ENCODE results near the gene BMP8A.
"Not testable (repeated sequence)": the region's sequence is repeated elsewhere in the genome, so short reads cannot be mapped to it uniquely, and the experiment has no call there.

The BMP8A gene

GRCh38 chr1:39494671-39495410 is 3.4 kb downstream of the BMP8A start:
- Histone ChIP-seq H3K4me1 (ENCODE audit: control insufficient read depth, insufficient read depth, low read length) (peaks cover 12% of the 10 kb centered on the region; the same call in 1 of the 2 replicates), H3K9me3 (ENCODE audit: control insufficient read depth, insufficient read depth, low read depth, low read length) (no peaks in the 10 kb centered on the region), H3K9ac (ENCODE audit: low read length) (no peak overlapping the region), H3K4me3 (ENCODE audit: low read depth, low read length) (no peak overlapping the region), H3K27ac (ENCODE audit: low read depth, low read length) (no peak overlapping the region), H3K27me3 (ENCODE audit: control insufficient read depth, insufficient read depth, low read length) (peaks cover 59% of the 10 kb centered on the region), H3K36me3 (ENCODE audit: control insufficient read depth, insufficient read depth, low read length) (no peaks in the 10 kb centered on the region)

GRCh38 chr1:39496520-39496919 is 5.1 kb downstream of the BMP8A start:
- H3K9ac ChIP-seq (ENCODE audit: low read length); H3K36me3 ChIP-seq (ENCODE audit: control insufficient read depth, insufficient read depth, low read length); H3K27ac ChIP-seq (ENCODE audit: low read depth, low read length); H3K4me1 ChIP-seq (ENCODE audit: control insufficient read depth, insufficient read depth, low read length); H3K9me3 ChIP-seq (ENCODE audit: control insufficient read depth, insufficient read depth, low read depth, low read length); H3K4me3 ChIP-seq (ENCODE audit: low read depth, low read length): not testable (repeated sequence)
- peaks cover 43% of the 10 kb centered on the region for H3K27me3 ChIP-seq (ENCODE audit: control insufficient read depth, insufficient read depth, low read length)

DNA sequence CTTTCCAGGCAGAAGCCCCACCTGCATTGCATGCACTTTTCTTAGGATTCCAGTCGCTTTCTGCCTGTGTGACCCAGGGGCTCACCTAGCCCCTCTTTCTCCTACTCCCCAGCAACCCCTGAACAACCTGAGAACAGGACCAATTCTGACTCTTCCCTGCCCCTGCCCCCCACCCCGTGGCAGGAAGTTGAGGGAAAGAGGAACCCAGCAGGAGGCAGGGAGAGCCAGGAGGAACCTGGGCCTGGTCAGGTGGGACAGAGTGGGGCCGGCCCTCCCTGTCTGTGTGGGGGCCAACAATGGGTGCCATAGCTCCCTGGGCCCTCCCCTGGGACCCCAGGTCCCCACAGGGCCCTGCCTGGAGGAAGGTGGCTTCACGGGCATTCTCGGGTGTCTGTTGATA is 6.1 kb downstream of the BMP8A start:
- no peaks in the 10 kb centered on the region for H3K36me3 ChIP-seq (ENCODE audit: control insufficient read depth, insufficient read depth, low read length)
- H3K9me3 ChIP-seq (ENCODE audit: control insufficient read depth, insufficient read depth, low read depth, low read length): no peaks in the 10 kb centered on the region
- H3K27ac ChIP-seq (ENCODE audit: low read depth, low read length): no peak overlapping the region
- H3K9ac ChIP-seq (ENCODE audit: low read length): no peak overlapping the region
- H3K4me3 ChIP-seq (ENCODE audit: low read depth, low read length): no peak overlapping the region
- peaks cover 7% of the 10 kb centered on the region; the same call in 1 of the 2 replicates for H3K4me1 ChIP-seq (ENCODE audit: control insufficient read depth, insufficient read depth, low read length)
- H3K27me3 ChIP-seq (ENCODE audit: control insufficient read depth, insufficient read depth, low read length): peaks cover 32% of the 10 kb centered on the region

GRCh38 chr1:39498096-39498710 is 6.8 kb downstream of the BMP8A start:
- H3K27me3 ChIP-seq (ENCODE audit: control insufficient read depth, insufficient read depth, low read length): peaks cover 26% of the 10 kb centered on the region

GRCh38 chr1:39498821-39499220 is 7.4 kb downstream of the BMP8A start:
- H3K27ac ChIP-seq (ENCODE audit: low read depth, low read length); H3K4me3 ChIP-seq (ENCODE audit: low read depth, low read length); H3K4me1 ChIP-seq (ENCODE audit: control insufficient read depth, insufficient read depth, low read length); H3K9ac ChIP-seq (ENCODE audit: low read length); H3K36me3 ChIP-seq (ENCODE audit: control insufficient read depth, insufficient read depth, low read length); H3K9me3 ChIP-seq (ENCODE audit: control insufficient read depth, insufficient read depth, low read depth, low read length): not testable (repeated sequence)
- H3K27me3 ChIP-seq (ENCODE audit: control insufficient read depth, insufficient read depth, low read length): peaks cover 20% of the 10 kb centered on the region

More at GRCh38 chr1:39498096-39498710, 6.8 kb downstream of the BMP8A start:
- not testable (repeated sequence) for H3K9me3 ChIP-seq (ENCODE audit: control insufficient read depth, insufficient read depth, low read depth, low read length); H3K27ac ChIP-seq (ENCODE audit: low read depth, low read length); H3K4me1 ChIP-seq (ENCODE audit: control insufficient read depth, insufficient read depth, low read length); H3K36me3 ChIP-seq (ENCODE audit: control insufficient read depth, insufficient read depth, low read length); H3K9ac ChIP-seq (ENCODE audit: low read length); H3K4me3 ChIP-seq (ENCODE audit: low read depth, low read length)

DNA sequence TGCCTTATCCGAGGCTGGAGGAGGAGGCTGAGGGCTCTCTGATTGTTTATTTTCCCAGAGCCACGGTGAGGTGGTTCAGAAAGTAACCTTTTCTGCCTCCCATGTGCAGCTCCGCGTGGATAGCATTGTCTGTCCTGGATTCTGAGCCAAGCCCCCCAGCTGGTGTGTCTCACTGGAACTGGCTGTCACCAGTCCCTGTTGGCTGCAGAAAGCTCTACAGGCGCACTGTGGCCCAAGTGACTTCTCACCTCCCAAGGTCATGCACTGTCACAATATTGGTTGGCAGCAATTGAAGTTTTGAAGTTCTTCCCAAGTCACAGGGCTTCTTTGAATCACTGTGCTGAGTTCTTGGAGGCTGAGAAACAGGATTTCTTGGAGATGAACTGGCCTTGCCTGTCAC is 8.2 kb downstream of the BMP8A start:
- Histone ChIP-seq H3K9ac (ENCODE audit: low read length) (no peak overlapping the region), H3K36me3 (ENCODE audit: control insufficient read depth, insufficient read depth, low read length) (no peaks in the 10 kb centered on the region), H3K27ac (ENCODE audit: low read depth, low read length) (no peak overlapping the region), H3K9me3 (ENCODE audit: control insufficient read depth, insufficient read depth, low read depth, low read length) (no peaks in the 10 kb centered on the region), H3K4me1 (ENCODE audit: control insufficient read depth, insufficient read depth, low read length) (peaks cover 7% of the 10 kb centered on the region; the same call in 1 of the 2 replicates), H3K4me3 (ENCODE audit: low read depth, low read length) (no peak overlapping the region), H3K27me3 (ENCODE audit: control insufficient read depth, insufficient read depth, low read length) (peaks cover 11% of the 10 kb centered on the region)

GRCh38 chr1:39500862-39501389 is 9.5 kb downstream of the BMP8A start:
- Histone ChIP-seq H3K9me3 (ENCODE audit: control insufficient read depth, insufficient read depth, low read depth, low read length) (no peaks in the 10 kb centered on the region), H3K27ac (ENCODE audit: low read depth, low read length) (no peak overlapping the region), H3K4me3 (ENCODE audit: low read depth, low read length) (no peak overlapping the region), H3K36me3 (ENCODE audit: control insufficient read depth, insufficient read depth, low read length) (no peaks in the 10 kb centered on the region), H3K27me3 (ENCODE audit: control insufficient read depth, insufficient read depth, low read length) (peaks cover 6% of the 10 kb centered on the region; the same call in 1 of the 2 replicates), H3K9ac (ENCODE audit: low read length) (no peak overlapping the region), H3K4me1 (ENCODE audit: control insufficient read depth, insufficient read depth, low read length) (peaks cover 7% of the 10 kb centered on the region; the same call in 1 of the 2 replicates)

DNA sequence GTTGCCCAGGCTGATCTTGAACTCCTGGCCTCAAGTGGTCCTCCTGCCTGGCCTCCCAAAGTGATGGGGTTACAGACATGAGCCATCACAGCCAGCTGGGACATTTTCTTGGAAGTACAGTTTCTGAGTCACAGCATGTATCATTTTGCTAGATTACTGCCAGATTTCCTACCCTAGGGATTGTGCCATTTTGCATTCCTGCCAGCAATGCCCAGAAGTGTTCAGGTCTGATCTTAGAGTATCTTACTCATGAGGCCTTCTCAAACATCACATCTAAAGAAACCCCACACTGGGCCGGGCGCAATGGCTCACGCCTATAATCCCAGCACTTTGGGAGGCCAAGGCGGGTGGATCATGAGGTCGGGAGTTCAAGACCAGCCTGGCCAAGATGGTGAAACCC is 10.2 kb downstream of the BMP8A start:
- no peak overlapping the region for H3K27ac ChIP-seq (ENCODE audit: low read depth, low read length)
- H3K4me3 ChIP-seq (ENCODE audit: low read depth, low read length): no peak overlapping the region
- H3K36me3 ChIP-seq (ENCODE audit: control insufficient read depth, insufficient read depth, low read length): no peaks in the 10 kb centered on the region

GRCh38 chr1:39504436-39504835 is 13.0 kb downstream of the BMP8A start:
- not testable (repeated sequence) for H3K4me1 ChIP-seq (ENCODE audit: control insufficient read depth, insufficient read depth, low read length); H3K36me3 ChIP-seq (ENCODE audit: control insufficient read depth, insufficient read depth, low read length); H3K9me3 ChIP-seq (ENCODE audit: control insufficient read depth, insufficient read depth, low read depth, low read length); H3K9ac ChIP-seq (ENCODE audit: low read length); H3K4me3 ChIP-seq (ENCODE audit: low read depth, low read length); H3K27me3 ChIP-seq (ENCODE audit: control insufficient read depth, insufficient read depth, low read length); H3K27ac ChIP-seq (ENCODE audit: low read depth, low read length)

More for the DNA sequence above, 10.2 kb downstream of the BMP8A start:
- peaks cover 7% of the 10 kb centered on the region; the same call in 1 of the 2 replicates for H3K4me1 ChIP-seq (ENCODE audit: control insufficient read depth, insufficient read depth, low read length)
- H3K9me3 ChIP-seq (ENCODE audit: control insufficient read depth, insufficient read depth, low read depth, low read length): no peaks in the 10 kb centered on the region
- H3K9ac ChIP-seq (ENCODE audit: low read length): no peak overlapping the region
- peaks cover 6% of the 10 kb centered on the region; the same call in 1 of the 2 replicates for H3K27me3 ChIP-seq (ENCODE audit: control insufficient read depth, insufficient read depth, low read length)

DNA sequence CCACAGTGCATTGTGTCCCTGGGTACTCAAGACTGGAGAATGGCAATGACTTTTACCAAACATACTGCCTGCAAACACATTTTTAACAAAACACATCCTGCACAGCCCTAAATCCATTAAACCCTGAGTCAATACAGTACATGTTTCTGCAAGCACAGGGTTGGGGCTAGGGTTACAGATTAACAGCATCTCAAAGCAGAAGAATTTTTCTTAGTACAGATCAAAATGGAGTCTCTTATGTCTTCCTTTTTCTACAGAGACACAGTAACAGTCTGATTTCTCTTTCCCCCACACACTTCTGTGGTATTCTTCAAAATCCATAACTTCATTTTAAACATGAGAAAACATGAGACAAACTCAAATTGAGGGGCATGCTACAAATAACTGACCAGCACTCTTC is 13.9 kb downstream of the BMP8A start:
- Histone ChIP-seq H3K27ac (ENCODE audit: low read depth, low read length) (no peak overlapping the region), H3K9ac (ENCODE audit: low read length) (no peak overlapping the region), H3K27me3 (ENCODE audit: control insufficient read depth, insufficient read depth, low read length) (no peaks in the 10 kb centered on the region; the same call in 1 of the 2 replicates), H3K4me1 (ENCODE audit: control insufficient read depth, insufficient read depth, low read length) (peaks cover 3% of the 10 kb centered on the region; the same call in 1 of the 2 replicates), H3K4me3 (ENCODE audit: low read depth, low read length) (no peak overlapping the region), H3K9me3 (ENCODE audit: control insufficient read depth, insufficient read depth, low read depth, low read length) (no peaks in the 10 kb centered on the region), H3K36me3 (ENCODE audit: control insufficient read depth, insufficient read depth, low read length) (no peaks in the 10 kb centered on the region)

- H3K9me3 ChIP-seq (ENCODE audit: control insufficient read depth, insufficient read depth, low read depth, low read length): no peaks in the 10 kb centered on the region
- H3K27ac ChIP-seq (ENCODE audit: low read depth, low read length): no peak overlapping the region
- no peaks in the 10 kb centered on the region; the same call in 1 of the 2 replicates for H3K27me3 ChIP-seq (ENCODE audit: control insufficient read depth, insufficient read depth, low read length)
- H3K36me3 ChIP-seq (ENCODE audit: control insufficient read depth, insufficient read depth, low read length): no peaks in the 10 kb centered on the region
- no peak overlapping the region for H3K4me3 ChIP-seq (ENCODE audit: low read depth, low read length)
- H3K4me1 ChIP-seq (ENCODE audit: control insufficient read depth, insufficient read depth, low read length): peaks cover 3% of the 10 kb centered on the region; the same call in 1 of the 2 replicates
- no peak overlapping the region for H3K9ac ChIP-seq (ENCODE audit: low read length)
These were observed 15.9 kb downstream of the BMP8A start for GRCh38 chr1:39507230-39507928.
